Tibial nerve (tissue), 4 donors: ENCODE data around the gene VASH1. TPM values are rescaled to one million over a fixed set of nuclear protein-coding genes. Genes with fewer than 3 reads are reported as not detected.

Source experiments
- DNase-seq, 2 donors: peaks; one replicate each; pipeline ENCODE4 v3.0.0-alpha.2; 2019; ENCODE audit warnings: low spot score in 2 of 2
- H3K27ac ChIP-seq, 4 donors: fragments of 200-600 bp; sonication (generic) in 3 of 4; one replicate each; pipeline ENCODE4 v1.5.1; 2017 to 2019; ENCODE audit warnings: mild to moderate bottlenecking in 1 of 4
- H3K27me3 ChIP-seq, 2 donors: fragments of 200-600 bp; sonication (generic) in 1 of 2; one replicate each; pipeline versions ENCODE4 v1.5.1 to v1.6.0; 2017 to 2019
- H3K36me3 ChIP-seq, 3 donors: fragments of 200-600 bp; sonication (generic); one replicate each; pipeline ENCODE4 v1.5.1; 2018 to 2019
- H3K4me1 ChIP-seq, 4 donors: fragments of 200-600 bp; sonication (generic) in 3 of 4; one replicate each; pipeline ENCODE4 v1.5.1; 2017 to 2019
- H3K4me3 ChIP-seq, 4 donors: fragments of 200-600 bp; sonication (generic) in 3 of 4; one replicate each; pipeline ENCODE4 v1.5.1; 2017 to 2019; ENCODE audit warnings: mild to moderate bottlenecking in 1 of 4, moderate library complexity in 1 of 4
- H3K9me3 ChIP-seq, 4 donors: fragments of 200-600 bp; sonication (generic) in 3 of 4; one replicate each; pipeline ENCODE4 v1.5.1; 2017 to 2019
- EP300 ChIP-seq, 2 donors: sonication (generic); formaldehyde crosslinking; IDR thresholded peaks; one replicate each; pipeline ENCODE4 v1.6.1; 2017; ENCODE audit warnings: antibody characterized with exemption in 2 of 2, mild to moderate bottlenecking in 1 of 2
- POLR2A ChIP-seq, 2 donors: fragments of 450-650 bp; IDR thresholded peaks; one replicate each; pipeline ENCODE4 v1.6.1; 2017; ENCODE audit warnings: antibody characterized with exemption in 2 of 2, mild to moderate bottlenecking in 2 of 2, moderate library complexity in 2 of 2
- WGBS, 2 donors: methylation state at CpG; one replicate each; pipeline ENCODE4 v1.1.5; 2018; 5-methylcytosine and 5-hydroxymethylcytosine counted together
- total RNA-seq, 4 donors: library from RNA; depleted of rRNA; stranded (reverse); fragments of >200 nt; gene quantifications; one replicate each; pipeline ENCODE4 v1.1.0, GENCODE V29; 2016
- TF ChIP-seq, protein P1 (sequence below), 5 experiments: fragments of 200-600 bp in 3 of 5; fragments of 450-650 bp in 2 of 5; sonication (generic) in 3 of 5; IDR thresholded peaks; one replicate each; pipeline ENCODE4 v1.5.1; 2016 to 2019; ENCODE audit warnings: antibody characterized with exemption in 5 of 5, mild to moderate bottlenecking in 3 of 5, moderate library complexity in 2 of 5

VASH1 gene
- total RNA-seq, 4 donors from 2014 or later, result 13.8 to 24.7 (median 18.6) TPM

DNA sequence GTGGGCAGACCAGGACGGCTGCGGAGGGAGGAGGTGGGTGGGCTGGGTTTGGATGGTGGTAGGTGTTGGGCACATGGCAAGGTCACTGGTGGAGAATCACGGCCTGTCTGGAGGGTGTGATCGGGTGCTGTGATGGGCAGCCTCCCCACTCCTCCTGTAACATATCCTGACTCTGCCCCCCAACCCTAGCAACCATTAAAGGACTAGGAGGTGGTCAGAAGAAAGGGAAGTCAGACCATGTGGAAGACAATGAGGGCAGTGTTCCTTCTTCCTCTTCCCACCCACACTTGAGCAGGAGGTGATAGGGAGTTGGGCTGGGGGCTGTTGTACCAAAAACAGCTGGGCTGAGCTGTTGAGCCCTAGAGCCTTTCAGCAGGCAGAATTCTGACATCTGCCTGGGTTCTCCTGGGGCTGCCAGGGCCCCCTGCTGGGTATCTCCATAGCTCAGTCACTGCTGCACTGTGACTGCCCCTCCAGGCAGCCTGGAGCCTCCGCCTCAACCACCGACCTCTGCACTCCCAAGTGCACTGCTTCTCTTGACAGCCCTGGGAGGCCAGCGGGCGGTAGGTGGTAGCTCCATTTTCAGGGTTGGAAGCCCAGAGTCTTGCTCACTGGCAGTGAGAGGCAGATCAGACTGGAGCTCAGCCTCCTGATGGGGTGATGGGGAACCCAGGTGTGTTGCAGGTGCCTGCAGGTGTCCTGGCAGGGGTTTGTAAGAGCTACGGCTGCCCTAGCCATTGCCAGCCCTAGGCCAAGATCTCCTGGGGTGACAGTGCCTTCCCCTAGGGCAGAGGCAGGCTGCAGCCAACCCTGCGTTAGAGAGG, 15.4 kb downstream of the VASH1 start:
- Histone ChIP-seq H3K27ac (peak overlapping the region in 1 of 4 donors; percentile 48), H3K4me3 (no peak overlapping the region), H3K27me3 (no peaks in the 10 kb centered on the region), H3K36me3 (peaks cover 0 to 53% (median 0%) of the 10 kb centered on the region in 3 donors), H3K4me1 (peaks cover 0 to 52% (median 25%) of the 10 kb centered on the region in 4 donors), H3K9me3 (no peaks in the 10 kb centered on the region)
- WGBS, 2 donors, result 68 to 70% methylated on average over 8 to 10 of the region's 10 CpGs
- TF ChIP-seq POLR2A (IDR thresholded peaks at IDR 0.05), result no peak
- no peak for TF ChIP-seq EP300 (IDR thresholded peaks at IDR 0.05)
- no peak for DNase-seq

DNA sequence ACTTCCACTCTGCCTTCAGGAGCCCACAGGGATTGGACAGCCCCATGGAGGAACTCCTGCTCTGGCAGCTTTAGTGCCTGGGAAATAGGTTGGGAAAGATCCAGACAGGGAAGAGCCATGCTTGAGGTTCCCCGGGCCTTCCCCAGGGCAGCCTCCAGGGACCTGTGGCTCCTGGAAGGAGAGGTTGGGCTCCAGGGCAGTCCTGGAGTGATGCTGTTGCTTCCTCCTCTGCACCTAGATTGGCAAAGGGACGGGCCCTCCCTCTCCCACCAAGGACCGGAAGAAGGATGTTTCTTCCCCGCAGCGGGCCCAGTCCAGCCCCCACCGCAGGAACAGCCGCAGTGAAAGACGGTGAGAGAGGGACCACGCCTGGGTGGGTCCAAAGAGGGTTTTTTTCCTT, 16.5 kb downstream of the VASH1 start:
- H3K4me1 ChIP-seq, result peaks cover 0 to 52% (median 22%) of the 10 kb centered on the region in 4 donors
- no peak overlapping the region for H3K27ac ChIP-seq
- no peaks in the 10 kb centered on the region for H3K27me3 ChIP-seq
- DNase-seq, result no peak
- peaks cover 0 to 64% (median 0%) of the 10 kb centered on the region in 3 donors for H3K36me3 ChIP-seq
- no peaks in the 10 kb centered on the region for H3K9me3 ChIP-seq
- 82 to 83% methylated on average over 9 of the region's 9 CpGs for WGBS, 2 donors
- no peak overlapping the region for H3K4me3 ChIP-seq
- TF ChIP-seq, protein P1, sequence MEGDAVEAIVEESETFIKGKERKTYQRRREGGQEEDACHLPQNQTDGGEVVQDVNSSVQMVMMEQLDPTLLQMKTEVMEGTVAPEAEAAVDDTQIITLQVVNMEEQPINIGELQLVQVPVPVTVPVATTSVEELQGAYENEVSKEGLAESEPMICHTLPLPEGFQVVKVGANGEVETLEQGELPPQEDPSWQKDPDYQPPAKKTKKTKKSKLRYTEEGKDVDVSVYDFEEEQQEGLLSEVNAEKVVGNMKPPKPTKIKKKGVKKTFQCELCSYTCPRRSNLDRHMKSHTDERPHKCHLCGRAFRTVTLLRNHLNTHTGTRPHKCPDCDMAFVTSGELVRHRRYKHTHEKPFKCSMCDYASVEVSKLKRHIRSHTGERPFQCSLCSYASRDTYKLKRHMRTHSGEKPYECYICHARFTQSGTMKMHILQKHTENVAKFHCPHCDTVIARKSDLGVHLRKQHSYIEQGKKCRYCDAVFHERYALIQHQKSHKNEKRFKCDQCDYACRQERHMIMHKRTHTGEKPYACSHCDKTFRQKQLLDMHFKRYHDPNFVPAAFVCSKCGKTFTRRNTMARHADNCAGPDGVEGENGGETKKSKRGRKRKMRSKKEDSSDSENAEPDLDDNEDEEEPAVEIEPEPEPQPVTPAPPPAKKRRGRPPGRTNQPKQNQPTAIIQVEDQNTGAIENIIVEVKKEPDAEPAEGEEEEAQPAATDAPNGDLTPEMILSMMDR (IDR thresholded peaks at IDR 0.05), result no peak
- TF ChIP-seq POLR2A (IDR thresholded peaks at IDR 0.05) (no peak), EP300 (IDR thresholded peaks at IDR 0.05) (no peak)

DNA sequence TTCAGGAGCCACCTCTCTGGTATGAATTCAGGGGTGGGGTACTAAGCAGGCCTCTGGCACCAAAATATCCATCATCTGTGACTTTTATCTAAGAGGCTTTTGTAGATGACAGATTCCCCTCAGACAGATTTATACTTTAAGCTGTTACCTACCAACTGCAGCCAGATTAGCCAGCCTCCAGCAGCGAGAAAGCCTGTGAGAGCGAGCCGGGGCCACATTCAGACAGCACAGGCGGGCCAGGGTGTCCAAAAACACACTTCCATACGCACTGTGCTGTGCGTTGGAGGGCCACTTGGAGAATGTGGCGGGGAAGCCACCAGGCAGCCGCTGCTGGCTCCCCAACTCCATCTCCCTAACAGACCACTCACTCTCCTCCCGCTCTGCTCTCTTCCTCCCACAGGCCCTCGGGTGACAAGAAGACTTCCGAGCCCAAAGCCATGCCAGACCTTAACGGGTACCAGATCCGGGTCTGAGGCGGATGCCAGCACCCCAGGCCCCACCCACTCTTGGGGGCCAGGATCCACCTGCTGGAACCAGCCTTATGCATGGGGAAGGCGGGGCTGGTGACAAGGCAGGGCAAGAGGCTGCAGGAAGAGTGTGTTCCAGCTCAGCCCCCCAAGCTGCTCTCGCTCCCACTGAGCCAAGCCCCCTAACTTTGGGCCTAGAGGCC, 17.4 kb downstream of the VASH1 start:
- Histone ChIP-seq H3K27ac (no peak overlapping the region), H3K9me3 (no peaks in the 10 kb centered on the region), H3K36me3 (peaks cover 0 to 70% (median 0%) of the 10 kb centered on the region in 3 donors), H3K4me3 (no peak overlapping the region), H3K4me1 (peaks cover 0 to 47% (median 16%) of the 10 kb centered on the region in 4 donors), H3K27me3 (no peaks in the 10 kb centered on the region)
- TF ChIP-seq EP300 (IDR thresholded peaks at IDR 0.05) (no peak), POLR2A (IDR thresholded peaks at IDR 0.05) (no peak)
- TF ChIP-seq, protein P1 (IDR thresholded peaks at IDR 0.05), result no peak
- 84 to 86% methylated on average over 16 of the region's 16 CpGs for WGBS, 2 donors
- DNase-seq, result no peak

DNA sequence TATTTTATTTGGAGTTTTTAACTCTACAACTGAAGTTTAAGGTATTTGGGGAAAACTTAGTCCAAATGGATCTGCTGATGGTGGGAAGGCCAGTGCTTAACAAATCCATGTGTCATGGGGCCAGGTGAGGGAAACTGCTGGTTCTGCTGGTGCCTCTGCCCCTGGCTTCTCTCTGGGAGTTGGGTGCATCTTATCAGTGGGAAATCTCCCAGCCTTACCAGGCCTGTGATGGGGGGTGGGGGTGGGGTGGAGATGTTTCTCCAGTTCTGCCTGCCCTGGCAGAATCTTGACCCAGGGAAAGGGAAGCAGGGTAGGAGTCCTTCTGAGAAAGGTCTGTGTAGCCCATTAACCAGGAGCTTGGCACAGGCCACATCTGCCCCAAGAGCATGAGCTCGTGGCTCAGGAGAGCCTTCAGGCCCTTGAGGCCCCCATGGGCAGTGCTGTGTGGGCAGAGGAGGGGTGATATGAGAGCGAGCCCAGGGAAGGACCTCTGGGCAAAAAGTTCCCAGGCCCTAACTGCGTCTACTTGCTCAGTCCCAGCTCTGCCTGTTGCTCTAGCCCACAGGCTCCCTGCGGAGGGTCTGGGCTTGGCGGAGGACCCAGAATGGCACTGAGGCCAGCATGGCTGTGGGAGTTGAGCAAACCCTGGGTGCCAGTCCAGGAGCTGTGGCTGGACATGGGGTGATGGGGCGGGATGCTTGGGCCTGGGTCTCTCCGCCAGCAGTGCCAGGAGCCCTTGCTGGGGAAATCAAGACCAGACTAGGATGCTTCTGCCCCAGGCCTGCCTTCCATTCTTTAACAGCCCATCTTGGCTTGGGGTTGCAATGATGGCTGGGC, 18.2 kb downstream of the VASH1 start:
- Histone ChIP-seq H3K36me3 (peaks cover 0 to 70% (median 0%) of the 10 kb centered on the region in 3 donors), H3K4me1 (peaks cover 0 to 41% (median 12%) of the 10 kb centered on the region in 4 donors), H3K27me3 (no peaks in the 10 kb centered on the region), H3K4me3 (no peak overlapping the region), H3K27ac (peak overlapping the region in 2 of 4 donors; percentile 15 to 25), H3K9me3 (no peaks in the 10 kb centered on the region)
- TF ChIP-seq, protein P1 (IDR thresholded peaks at IDR 0.05), result no peak
- TF ChIP-seq POLR2A (IDR thresholded peaks at IDR 0.05) (no peak), EP300 (IDR thresholded peaks at IDR 0.05) (no peak)
- WGBS, 2 donors, result 80 to 88% methylated on average over 5 to 7 of the region's 7 CpGs
- DNase-seq, result no peak

DNA sequence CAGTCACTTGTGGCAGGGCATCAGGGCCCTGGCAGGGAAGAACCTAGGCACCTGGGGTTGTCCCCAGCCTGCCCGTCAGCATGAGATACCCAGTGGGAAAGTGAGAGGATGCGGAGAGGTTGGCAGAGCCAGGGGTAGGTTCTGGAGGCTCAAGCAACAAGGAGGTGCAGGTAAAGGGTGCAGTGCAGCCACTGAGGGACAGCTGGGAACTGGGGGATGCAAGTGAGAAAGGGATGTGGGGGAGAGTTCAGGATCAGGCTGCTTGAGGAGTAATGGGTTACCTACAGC, 18.7 kb downstream of the VASH1 start:
- Histone ChIP-seq H3K36me3 (peaks cover 0 to 70% (median 0%) of the 10 kb centered on the region in 3 donors), H3K27ac (peak overlapping the region in 2 of 4 donors; percentile 15 to 39), H3K27me3 (no peaks in the 10 kb centered on the region), H3K4me3 (no peak overlapping the region), H3K4me1 (peaks cover 0 to 41% (median 12%) of the 10 kb centered on the region in 4 donors), H3K9me3 (no peaks in the 10 kb centered on the region)
- no peak for DNase-seq
- TF ChIP-seq, protein P1 (IDR thresholded peaks at IDR 0.05), result no peak
- TF ChIP-seq POLR2A (IDR thresholded peaks at IDR 0.05) (no peak), EP300 (IDR thresholded peaks at IDR 0.05) (no peak)
- WGBS, 2 donors, result 93 to 100% methylated on average over 2 of the region's 2 CpGs
